Uterus (tissue), 4 donors: ENCODE results near the gene BPIFA1. TPM values are rescaled to one million over a fixed set of nuclear protein-coding genes. Genes with fewer than 3 reads are reported as not detected.

Experiments
- DNase-seq, 2 donors: peaks; one replicate each; pipeline ENCODE4 v3.0.0-alpha.2; 2019 to 2020
- H3K27ac ChIP-seq, 2 donors: fragments of 200-600 bp; sonication (generic); 1 replicate in 1 of 2; 2 replicates in 1 of 2; pipeline ENCODE4 v1.5.1; 2016 to 2018
- H3K27me3 ChIP-seq, 2 donors: fragments of 200-600 bp; sonication (generic); one replicate each; pipeline ENCODE4 v1.5.1; 2018 to 2019; ENCODE audit warnings: control low read depth in 1 of 2
- H3K36me3 ChIP-seq, 2 donors: fragments of 200-600 bp; sonication (generic); one replicate each; pipeline ENCODE4 v1.5.1; 2019; ENCODE audit warnings: control low read depth in 1 of 2
- H3K4me1 ChIP-seq, 2 donors: fragments of 200-600 bp; sonication (generic); one replicate each; pipeline ENCODE4 v1.5.1; 2018 to 2019; ENCODE audit warnings: control low read depth in 1 of 2
- H3K4me3 ChIP-seq, 2 donors: fragments of 200-600 bp; sonication (generic); 1 replicate in 1 of 2; 2 replicates in 1 of 2; pipeline ENCODE4 v1.5.1; 2018 to 2019; ENCODE audit warnings: mild to moderate bottlenecking in 1 of 2
- H3K9me3 ChIP-seq, 2 donors: fragments of 200-600 bp; sonication (generic); one replicate each; pipeline ENCODE4 v1.5.1; 2019; ENCODE audit warnings: control low read depth in 1 of 2
- POLR2A ChIP-seq, 2 donors: fragments of 450-650 bp; IDR thresholded peaks; one replicate each; pipeline ENCODE4 v1.6.1; 2016; ENCODE audit warnings: antibody characterized with exemption in 2 of 2, mild to moderate bottlenecking in 1 of 2, moderate library complexity in 1 of 2
- intact Hi-C: fragments of 100-400 bp; cut with DNase I; formaldehyde crosslinking; loops from one replicate; pipeline ENCODE4 v1.15.1; 2023; ENCODE audit warnings: low total_unique reads
- total RNA-seq, 4 donors: library from RNA; depleted of rRNA in 3 of 4; stranded (reverse); fragments of >200 nt in 3 of 4; gene quantifications; one replicate each; pipeline versions ENCODE4 v1.1.0 to v1.2.4, GENCODE V29; 2014 to 2023
- TF ChIP-seq, protein P1 (sequence below), 4 experiments: fragments of 200-600 bp in 2 of 4; fragments of 450-650 bp in 2 of 4; sonication (generic) in 2 of 4; IDR thresholded peaks; one replicate each; pipeline ENCODE4 v1.5.1; 2016 to 2019; ENCODE audit warnings: antibody characterized with exemption in 4 of 4, mild to moderate bottlenecking in 2 of 4, moderate library complexity in 1 of 4
- donor health status: DM: yes; HTN: yes; CAD: no.

BPIFA1 gene
- total RNA-seq, 4 donors from 2014 or later: not detected

DNA sequence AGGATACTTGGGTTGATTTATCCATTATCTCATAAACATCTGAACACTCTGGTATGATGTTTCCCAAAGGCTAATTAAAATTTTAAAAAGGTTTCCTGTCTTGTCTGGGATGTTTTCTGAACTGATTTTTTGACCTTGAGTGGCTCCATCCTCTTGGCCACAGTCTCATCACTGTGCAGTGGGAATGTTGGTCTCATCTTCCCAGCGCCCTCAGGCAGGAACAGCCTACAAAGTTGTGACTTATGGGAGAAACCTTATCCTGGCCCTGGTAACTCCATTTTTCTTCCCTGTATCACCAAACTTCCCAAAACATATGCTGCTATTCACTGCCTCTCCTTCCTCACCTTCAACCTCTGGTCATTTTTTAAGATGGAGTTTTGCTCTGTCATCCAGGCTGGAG is 25.4 kb upstream of the BPIFA1 start:
- no peak for DNase-seq
- TF ChIP-seq, protein P1, sequence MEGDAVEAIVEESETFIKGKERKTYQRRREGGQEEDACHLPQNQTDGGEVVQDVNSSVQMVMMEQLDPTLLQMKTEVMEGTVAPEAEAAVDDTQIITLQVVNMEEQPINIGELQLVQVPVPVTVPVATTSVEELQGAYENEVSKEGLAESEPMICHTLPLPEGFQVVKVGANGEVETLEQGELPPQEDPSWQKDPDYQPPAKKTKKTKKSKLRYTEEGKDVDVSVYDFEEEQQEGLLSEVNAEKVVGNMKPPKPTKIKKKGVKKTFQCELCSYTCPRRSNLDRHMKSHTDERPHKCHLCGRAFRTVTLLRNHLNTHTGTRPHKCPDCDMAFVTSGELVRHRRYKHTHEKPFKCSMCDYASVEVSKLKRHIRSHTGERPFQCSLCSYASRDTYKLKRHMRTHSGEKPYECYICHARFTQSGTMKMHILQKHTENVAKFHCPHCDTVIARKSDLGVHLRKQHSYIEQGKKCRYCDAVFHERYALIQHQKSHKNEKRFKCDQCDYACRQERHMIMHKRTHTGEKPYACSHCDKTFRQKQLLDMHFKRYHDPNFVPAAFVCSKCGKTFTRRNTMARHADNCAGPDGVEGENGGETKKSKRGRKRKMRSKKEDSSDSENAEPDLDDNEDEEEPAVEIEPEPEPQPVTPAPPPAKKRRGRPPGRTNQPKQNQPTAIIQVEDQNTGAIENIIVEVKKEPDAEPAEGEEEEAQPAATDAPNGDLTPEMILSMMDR (IDR thresholded peaks at IDR 0.05): no peak
- TF ChIP-seq POLR2A (IDR thresholded peaks at IDR 0.05): no peak
- Histone ChIP-seq H3K4me1 (no peaks in the 10 kb centered on the region), H3K36me3 (no peaks in the 10 kb centered on the region), H3K27ac (no peak overlapping the region), H3K9me3 (no peaks in the 10 kb centered on the region), H3K27me3 (no peaks in the 10 kb centered on the region), H3K4me3 (no peak overlapping the region)
- intact Hi-C loops: no loop called here

DNA sequence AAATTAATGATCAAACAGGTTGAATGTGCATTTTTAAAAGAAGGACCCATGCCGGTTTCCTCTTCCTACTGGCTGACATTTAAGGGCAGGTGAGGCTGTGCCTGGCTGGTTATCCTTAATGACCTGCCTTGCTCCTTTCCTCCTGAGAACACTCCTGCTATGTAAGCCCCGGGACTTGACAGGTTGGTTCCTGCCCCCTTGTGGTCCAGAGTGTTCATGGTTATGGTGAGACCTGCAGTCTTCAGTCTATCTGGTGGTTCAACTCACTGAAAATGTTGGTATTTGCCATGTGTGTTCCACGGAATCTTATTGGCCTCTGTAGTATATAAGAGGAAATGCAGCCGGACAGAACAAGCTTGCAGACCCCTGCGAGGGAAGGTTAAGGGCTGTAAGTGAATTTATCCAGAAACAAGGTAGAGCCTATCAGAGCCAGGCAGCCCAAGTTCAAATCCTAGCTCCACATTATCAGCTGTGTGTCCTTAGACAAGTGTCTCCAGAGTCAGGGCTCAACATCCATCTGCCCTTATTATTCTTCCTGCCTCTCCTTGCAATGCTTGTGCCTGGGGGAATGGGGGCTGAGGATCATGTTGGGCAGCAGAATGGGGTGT is 23.9 kb upstream of the BPIFA1 start:
- H3K27me3 ChIP-seq: no peaks in the 10 kb centered on the region
- no peaks in the 10 kb centered on the region for H3K4me1 ChIP-seq
- no peak for TF ChIP-seq POLR2A (IDR thresholded peaks at IDR 0.05)
- H3K27ac ChIP-seq: no peak overlapping the region
- H3K9me3 ChIP-seq: no peaks in the 10 kb centered on the region
- DNase-seq: no peak
- no peak overlapping the region for H3K4me3 ChIP-seq
- intact Hi-C loops: no loop called here
- no peaks in the 10 kb centered on the region for H3K36me3 ChIP-seq

DNA sequence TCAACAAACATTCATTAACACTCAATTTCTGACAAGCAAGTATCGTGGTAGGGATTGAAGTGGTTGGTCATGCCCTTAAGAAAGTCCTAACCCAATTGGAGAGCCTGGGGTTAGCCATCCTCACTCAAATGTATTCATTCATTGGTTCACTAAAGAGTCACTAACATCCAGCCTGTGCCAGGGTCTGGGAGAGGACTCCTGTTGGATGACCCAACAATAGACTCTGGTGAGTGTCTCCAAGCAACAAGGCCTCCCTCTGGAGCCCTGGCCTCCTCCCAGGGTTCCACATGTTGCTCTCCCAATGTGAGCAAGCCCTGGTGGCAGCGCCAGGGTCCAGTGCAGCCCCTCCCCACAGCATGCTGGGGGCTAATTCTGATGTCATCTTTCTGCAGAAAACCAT is 18.7 kb upstream of the BPIFA1 start, which contains the start of gene BPIFA3:
TSS of gene BPIFA3 (plus strand) at position 301 of the 400 bp plus-strand sequence. CDS start 185 bp downstream, outside the sequence.
- no peak within 1 kb of the TSS for H3K4me3 ChIP-seq
- no peaks in the 10 kb centered on the region for H3K9me3 ChIP-seq
- TF ChIP-seq POLR2A (IDR thresholded peaks at IDR 0.05): no peak
- TF ChIP-seq, protein P1 (IDR thresholded peaks at IDR 0.05): no peak
- DNase-seq: no peak
- intact Hi-C loops: no loop called here
- no peaks in the 10 kb centered on the region for H3K27me3 ChIP-seq
- no peaks in the 10 kb centered on the region for H3K36me3 ChIP-seq
- H3K4me1 ChIP-seq: no peaks in the 10 kb centered on the region
- no peak within 1 kb of the TSS for H3K27ac ChIP-seq

DNA sequence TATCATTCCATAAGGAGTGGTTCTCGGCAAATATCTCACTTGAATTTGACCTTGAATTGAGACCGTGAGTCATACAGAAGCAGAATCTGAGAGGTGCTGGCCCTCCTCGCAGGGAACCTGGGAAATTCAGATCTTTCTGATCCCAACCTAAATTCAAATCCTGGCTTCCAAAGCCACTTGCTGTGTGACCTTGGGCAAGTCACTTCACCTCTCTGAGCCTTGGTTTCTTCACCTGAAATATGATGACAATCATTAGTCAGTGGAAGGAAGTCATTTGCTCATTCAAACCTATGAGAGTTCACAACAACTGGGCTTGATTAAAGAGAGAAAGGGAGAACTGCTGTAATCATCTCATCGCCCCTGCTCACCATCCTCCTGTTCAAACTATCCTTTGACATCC is 11.4 kb upstream of the BPIFA1 start:
- TF ChIP-seq POLR2A (IDR thresholded peaks at IDR 0.05): no peak
- TF ChIP-seq, protein P1 (IDR thresholded peaks at IDR 0.05): no peak
- no peaks in the 10 kb centered on the region for H3K4me1 ChIP-seq
- H3K36me3 ChIP-seq: no peaks in the 10 kb centered on the region
- H3K27ac ChIP-seq: no peak overlapping the region
- intact Hi-C loops: no loop called here
- no peak overlapping the region for H3K4me3 ChIP-seq
- no peaks in the 10 kb centered on the region for H3K27me3 ChIP-seq
- H3K9me3 ChIP-seq: no peaks in the 10 kb centered on the region
- DNase-seq: no peak

DNA sequence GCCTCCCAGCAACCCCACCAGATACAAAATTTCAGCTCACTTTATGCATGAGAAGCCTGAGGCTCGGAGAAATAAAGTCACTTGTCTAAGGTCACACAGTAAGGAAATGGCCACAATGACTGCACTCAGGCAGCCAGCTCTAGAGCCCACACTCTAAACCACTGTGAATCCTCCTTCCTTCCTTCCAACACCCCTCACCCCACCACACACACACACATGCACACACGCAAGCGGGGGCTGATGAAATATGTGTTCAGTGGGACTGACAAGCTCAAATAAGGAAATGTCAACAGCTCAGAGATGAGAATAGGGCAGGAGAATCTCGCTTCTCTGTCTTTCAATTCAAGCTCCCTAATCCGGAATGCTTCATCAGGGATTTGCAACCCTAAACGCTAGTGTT is 6.0 kb upstream of the BPIFA1 start:
- Histone ChIP-seq H3K9me3 (no peaks in the 10 kb centered on the region), H3K4me1 (no peaks in the 10 kb centered on the region), H3K4me3 (no peak overlapping the region), H3K27me3 (no peaks in the 10 kb centered on the region), H3K36me3 (no peaks in the 10 kb centered on the region), H3K27ac (no peak overlapping the region)
- intact Hi-C loops: no loop called here
- no peak for TF ChIP-seq POLR2A (IDR thresholded peaks at IDR 0.05)
- TF ChIP-seq, protein P1 (IDR thresholded peaks at IDR 0.05): no peak
- no peak for DNase-seq

DNA sequence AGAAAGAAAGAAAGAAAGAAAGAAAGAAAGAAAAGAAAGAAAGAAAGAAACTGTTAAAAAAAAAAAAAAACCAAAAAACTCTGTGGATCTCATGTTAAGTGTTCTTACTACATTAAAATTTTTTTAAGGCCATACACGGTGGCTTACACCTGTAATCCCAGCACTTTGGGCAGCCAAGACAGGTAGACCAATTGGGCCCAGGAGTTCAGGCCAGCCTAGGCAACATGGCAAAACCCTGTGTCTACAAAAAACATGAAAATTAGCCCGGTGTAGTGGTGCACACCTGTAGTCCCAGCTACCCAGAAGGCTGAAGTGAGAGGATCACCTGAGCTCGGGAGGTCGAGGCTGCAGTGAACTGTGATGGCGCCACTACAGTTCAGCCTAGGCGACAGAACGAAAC is 4.6 kb upstream of the BPIFA1 start:
- no peak for DNase-seq
- TF ChIP-seq, protein P1 (IDR thresholded peaks at IDR 0.05): no peak
- no peak for TF ChIP-seq POLR2A (IDR thresholded peaks at IDR 0.05)
- Histone ChIP-seq H3K4me1 (no peaks in the 10 kb centered on the region), H3K27me3 (no peaks in the 10 kb centered on the region), H3K27ac (no peak overlapping the region), H3K9me3 (no peaks in the 10 kb centered on the region), H3K4me3 (no peak overlapping the region), H3K36me3 (no peaks in the 10 kb centered on the region)
- intact Hi-C loops: no loop called here
